Activated CD4-positive, alpha-beta T cell treated with anti-CD3 and anti-CD28 coated beads, Interleukin-2, Interleukin-6, amounts not matched to agents 100 ng/mL and 50 ng/mL, durations not matched to agents 16 hours and 8 hours (primary cell): Measurements from ENCODE around the gene MARCHF9.
A peak's percentile ranks its signal among the peaks of the same experiment; 100 is the strongest.

Source experiments
- DNase-seq: peaks from one replicate; pipeline ENCODE4 v3.0.0-alpha.2; 2020

Gene MARCHF9

GRCh38 chr12:57739387-57739786 is 15.5 kb upstream of the MARCHF9 start:
- DNase-seq, result no peak

DNA sequence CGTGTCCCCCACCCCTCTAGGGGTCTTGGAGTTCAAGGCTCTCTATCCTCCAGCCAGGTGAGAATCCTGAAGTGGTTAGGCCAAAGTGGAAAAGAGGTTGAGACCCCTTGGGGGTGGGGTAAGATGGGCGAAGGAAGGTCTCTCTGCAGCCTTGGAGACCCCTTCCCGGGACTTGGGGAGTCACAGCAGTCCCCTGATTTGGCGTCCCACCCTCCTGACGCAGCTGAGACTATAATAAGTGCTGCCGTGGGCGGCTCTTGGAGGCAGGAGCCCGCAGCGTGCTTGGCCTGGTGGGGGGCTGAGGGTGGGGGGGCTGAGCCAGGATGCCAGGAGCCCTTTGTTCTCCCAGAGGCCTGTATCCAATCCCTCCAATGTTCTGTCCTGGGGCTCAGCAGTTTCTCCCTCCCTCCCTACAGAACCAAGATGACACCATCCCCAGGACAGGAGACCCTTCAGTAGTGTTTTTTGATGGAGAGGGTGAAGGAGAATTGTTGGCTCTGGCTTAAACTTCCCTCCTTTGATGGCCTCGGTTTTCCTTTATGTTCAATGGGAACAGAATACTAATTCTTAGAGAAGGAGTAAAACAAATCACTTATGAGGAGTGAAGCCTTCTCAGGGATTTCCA is 14.9 kb upstream of the MARCHF9 start:
- no peak for DNase-seq

DNA sequence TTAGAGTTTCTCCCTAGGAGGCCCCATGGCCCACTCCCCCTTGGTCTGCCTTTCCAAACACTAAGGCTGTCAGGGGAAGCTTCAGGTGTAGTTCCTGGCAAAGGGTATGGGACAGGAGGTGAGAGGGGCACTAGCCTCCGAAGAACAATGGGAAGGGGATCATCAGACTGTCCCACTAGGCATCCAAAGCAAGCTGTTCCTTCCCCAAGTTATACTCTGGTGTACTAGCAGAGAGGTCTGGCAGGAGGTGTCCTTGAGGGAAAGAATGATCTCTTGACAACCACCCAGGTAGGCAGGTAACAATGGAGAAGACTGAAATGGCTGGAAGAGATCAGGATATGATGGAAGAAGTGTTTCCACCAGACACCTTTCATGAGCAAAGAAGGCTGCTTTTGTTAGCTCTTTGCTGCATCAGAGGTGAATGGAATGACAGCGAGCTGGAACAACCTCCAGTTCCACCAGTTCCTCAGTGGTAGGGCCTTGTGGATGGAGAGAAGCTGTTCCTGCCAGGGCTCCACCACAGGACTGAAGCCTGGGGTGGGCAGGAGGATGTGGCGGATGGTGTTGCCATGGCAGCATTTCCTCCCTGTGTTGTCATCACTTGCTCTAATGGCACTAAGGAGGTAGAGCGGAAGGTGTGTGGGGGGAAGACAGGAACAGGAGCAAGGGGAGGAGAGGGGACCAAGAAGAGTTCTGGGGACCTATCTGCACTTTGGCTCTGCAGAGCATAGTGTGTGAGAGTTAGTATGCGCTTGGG is 14.1 kb upstream of the MARCHF9 start:
- DNase-seq, result peak; percentile 88

DNA sequence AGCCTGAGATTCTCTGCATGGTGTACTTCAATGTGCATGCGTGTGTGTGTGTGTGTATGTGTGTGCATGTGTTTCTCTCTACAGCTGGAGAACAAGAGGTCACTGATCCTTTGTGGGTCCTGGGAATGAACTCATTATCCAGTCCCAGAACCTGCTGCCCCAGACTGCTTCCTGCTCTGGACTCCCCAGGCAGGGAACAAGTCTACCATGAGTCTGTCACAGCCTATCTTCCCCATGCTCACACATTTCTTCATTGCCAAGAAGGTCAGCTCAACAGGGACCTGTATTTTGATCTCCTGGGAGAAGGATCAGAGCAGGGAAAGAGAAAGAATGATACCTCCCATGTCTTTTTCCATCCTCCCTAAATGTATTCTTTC is 13.5 kb upstream of the MARCHF9 start:
- DNase-seq, result no peak

DNA sequence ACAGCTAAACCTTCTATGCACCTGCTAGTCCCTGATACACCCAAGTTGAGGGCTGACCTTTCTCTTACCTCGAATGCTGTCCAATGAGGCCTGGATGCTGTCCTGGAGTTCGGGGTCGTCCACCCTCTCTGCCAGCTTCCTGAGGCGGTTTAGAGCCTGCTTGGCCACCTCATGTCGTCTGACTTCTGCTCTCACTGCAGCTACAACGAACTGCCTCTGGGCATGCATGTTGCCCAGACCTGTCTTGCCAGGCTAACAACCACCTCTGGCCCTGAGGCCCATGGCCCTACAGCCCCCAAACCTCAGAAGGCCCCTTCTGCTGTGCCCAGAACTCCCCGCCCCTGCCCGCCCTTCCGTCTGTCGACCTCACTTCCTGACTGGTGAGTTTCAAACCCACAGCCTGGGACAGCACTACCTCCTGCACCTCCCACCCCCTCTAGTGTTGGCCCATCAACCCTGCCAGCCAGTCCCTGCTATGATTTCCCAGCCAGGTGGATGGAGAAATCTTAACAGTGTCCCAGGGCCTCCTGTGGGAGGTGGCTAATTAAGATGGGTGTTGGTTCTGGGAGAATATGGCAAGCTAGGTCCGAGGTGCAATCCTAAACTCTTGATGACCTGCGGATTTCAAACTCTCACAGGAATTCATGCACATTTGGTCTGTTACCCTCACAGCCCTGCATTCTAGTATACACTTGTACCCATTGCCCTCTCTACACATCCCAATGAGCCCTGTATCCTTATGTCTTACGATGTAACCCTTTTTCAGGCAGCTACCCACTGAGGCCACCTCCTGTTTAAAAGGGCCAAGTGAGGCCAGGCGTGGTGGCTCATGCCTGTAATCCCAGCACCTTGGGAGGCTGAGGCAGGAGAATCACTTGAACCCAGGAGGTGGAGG is 12.8 kb upstream of the MARCHF9 start:
- peak; percentile 92 for DNase-seq

DNA sequence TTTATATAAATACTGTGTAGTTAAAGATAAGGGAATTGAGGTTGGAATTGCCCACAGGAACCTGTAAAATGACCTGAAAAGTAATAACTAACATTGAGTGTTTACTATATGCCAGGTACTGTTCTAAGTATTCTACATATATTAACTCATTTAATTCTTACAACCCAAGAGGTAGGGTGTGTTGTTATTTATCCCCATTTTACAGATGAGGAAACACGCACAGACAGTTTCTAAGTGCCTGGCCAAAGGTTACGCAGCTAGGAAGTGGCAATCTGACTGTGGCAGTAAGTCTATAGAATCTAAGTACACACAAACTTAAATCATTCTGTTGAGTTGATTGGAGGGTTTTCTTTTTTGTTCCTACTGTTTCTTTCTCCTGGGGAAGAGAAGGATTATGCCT is 11.1 kb upstream of the MARCHF9 start:
- no peak for DNase-seq

DNA sequence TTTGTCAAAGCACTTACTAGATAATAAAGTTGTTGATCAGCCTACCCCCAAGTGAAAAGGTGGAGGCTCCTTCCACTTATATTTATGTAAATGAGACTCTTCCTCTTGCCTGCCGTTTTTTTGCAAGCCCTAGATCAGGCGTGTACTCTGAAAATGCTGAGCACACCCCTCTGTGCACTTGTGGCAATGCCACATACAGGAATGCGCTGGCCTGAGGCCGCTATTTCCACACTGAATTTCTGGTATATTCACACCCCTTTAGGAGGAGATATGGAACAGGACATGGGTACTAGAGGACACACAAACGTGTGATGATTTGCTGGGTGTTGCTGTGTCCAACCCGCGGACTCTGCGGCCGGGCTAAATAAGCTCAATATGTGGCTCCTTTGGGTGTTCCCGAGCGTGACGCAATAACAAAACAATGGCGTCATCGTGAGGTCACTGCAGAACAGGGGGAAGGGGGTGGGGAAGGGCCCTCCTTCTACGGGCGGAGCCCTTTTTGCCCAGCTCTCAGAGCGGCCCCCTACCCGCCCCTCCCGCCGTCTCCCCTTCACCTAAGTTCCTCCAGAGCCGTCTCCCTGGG is 10.6 kb upstream of the MARCHF9 start:
- peak; percentile 70 for DNase-seq

GRCh38 chr12:57744777-57745484 is 10.0 kb upstream of the MARCHF9 start, which contains the start of gene TSPAN31:
Gene TSPAN31, plus strand, starts transcription at chr12:57745039. Its CDS starts 116 bp downstream, at chr12:57745155.
- DNase-seq, result peak; percentile 95

DNA sequence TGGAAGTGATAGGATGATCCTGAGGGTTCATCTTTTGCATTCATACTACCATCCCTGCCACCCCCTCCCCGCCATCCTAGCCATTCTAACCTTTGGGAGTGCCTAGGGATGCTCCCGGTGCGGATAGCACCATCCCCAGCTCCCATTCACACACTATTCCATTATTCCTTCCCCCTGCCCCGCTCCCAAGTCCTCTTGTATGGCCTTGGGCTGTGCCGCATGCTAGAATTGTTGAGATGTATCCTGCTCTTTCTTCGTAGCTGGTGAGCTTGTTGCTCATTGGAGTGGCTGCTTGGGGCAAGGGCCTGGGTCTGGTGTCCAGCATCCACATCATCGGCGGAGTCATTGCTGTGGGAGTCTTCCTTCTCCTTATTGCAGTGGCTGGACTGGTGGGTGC is 9.4 kb upstream of the MARCHF9 start:
- no peak for DNase-seq

GRCh38 chr12:57746025-57746424 is 8.9 kb upstream of the MARCHF9 start:
- no peak for DNase-seq

DNA sequence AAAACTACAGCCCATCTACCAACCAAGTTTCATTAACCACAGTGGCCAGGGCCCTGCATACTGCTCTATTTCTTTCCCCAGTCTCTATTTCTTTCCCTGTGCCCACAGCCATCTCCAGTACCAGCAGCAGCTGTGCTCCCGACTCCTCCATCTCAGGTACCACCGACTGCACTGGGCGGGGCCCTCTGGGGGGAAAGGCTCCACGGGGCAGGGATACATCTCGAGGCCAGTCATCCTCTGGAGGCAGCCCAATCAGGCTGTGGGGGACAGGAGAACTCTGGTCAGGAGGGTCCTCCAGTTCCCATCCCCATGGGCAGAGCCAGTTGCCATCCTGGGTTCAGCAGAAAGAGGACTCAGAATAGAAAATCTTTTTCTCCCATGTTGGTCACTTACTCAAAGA is 5.8 kb upstream of the MARCHF9 start:
- no peak for DNase-seq

- DNase-seq, result no peak
Measured at GRCh38 chr12:57750561-57751431, 4.1 kb upstream of the MARCHF9 start.

- DNase-seq, result no peak
Measured at GRCh38 chr12:57751432-57751787, 3.5 kb upstream of the MARCHF9 start.

DNA sequence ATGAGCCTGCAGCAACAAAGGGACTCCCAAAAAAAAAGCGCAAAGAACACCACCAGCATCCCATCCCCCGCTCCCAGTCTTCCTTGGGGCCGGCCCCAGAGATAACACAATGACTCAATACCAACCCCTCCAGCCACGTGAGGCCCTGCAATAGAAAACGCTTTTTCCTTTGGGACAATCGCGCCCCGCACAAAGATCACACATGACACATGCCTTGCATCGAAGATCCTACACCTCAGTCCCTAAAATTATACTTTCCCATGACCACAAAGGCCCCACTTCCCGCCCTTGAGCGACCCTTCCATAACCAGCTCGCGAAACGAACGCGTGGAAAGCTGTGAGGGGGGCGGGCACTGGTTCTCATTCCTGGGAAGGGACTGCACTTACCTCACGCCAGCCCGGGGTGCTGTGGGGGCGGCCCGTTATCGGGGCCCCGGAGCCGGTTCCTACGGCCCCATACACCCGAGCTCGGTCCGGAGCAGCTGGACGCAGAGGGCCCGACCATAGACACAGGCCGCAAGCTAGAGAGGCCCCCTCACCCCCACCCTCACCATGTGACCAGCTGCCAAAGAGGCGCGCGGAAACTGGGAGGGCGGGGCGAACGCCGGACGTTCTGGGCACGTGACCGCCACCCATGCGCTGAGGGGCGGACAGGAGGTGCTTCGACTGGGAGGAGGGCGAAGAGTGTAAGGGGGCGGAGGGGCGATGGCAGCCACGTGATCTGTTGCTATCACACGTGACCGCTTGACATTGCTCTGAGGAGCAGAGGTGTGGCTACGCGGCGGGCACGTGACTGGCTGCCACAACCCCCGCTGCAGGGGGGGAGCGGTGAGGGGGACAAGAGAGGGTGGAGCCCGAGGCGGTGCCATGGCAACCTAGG is 2.9 kb upstream of the MARCHF9 start, which contains the start of gene CDK4:
CDK4 (minus strand) TSS at position 523 of the 880 bp plus-strand sequence. CDS start 593 bp downstream, outside the sequence.
- DNase-seq, result peak; percentile 99

GRCh38 chr12:57752668-57753000 is 2.3 kb upstream of the MARCHF9 start:
- no peak for DNase-seq

- no peak for DNase-seq
Measured at GRCh38 chr12:57753756-57754337, 1.1 kb upstream of the MARCHF9 start.

- no peak for DNase-seq
Measured at GRCh38 chr12:57755194-57755453, 221 bp downstream of the MARCHF9 start.

- DNase-seq, result no peak
Measured at GRCh38 chr12:57755454-57756372, 810 bp downstream of the MARCHF9 start.
